ENCODE measurements around the gene POC1B. TPM values are rescaled to one million over a fixed set of nuclear protein-coding genes. Genes with fewer than 3 reads are reported as not detected.

The POC1B gene
- total RNA-seq (18.2 and 22.9 TPM in 2 replicates), polyA plus RNA-seq (6.5 and 7.1 TPM in 2 replicates), polyA minus RNA-seq (19.0 and 22.4 TPM in 2 replicates), Bru-seq, nascent RNA (percentile 68 among the genes with signal in this experiment), BruChase-seq, experiment 1, labeled RNA remaining after a 6-hour chase (percentile 72 among the genes with signal in this experiment), BruChase-seq, experiment 2, labeled RNA remaining after a 2-hour chase (percentile 81 among the genes with signal in this experiment)
- 9.4 and 10.4 TPM in 2 replicates for polyA plus RNA-seq (2011; cell fraction: cytosol; rRNA removed)
- polyA plus RNA-seq (2011; cell fraction: nucleus; rRNA removed), result 14.8 and 15.6 TPM in 2 replicates
- polyA plus RNA-seq (2012), result 14.4 and 16.9 TPM in 2 replicates
- polyA minus RNA-seq (2011; cell fraction: cytosol; rRNA and poly(A)+ RNA removed), result 6.8 TPM
- polyA minus RNA-seq (2011; cell fraction: nucleus; rRNA and poly(A)+ RNA removed), result 34.2 and 44.5 TPM in 2 replicates
- long read RNA-seq, transcript POC1B-201 (12 exons, 3,001 nt), result major isoform, 12 of 56 reads
- long read RNA-seq, partial matches to known transcripts, result 7 of 56 reads
- long read RNA-seq, other reads (novel, unspliced or antisense), result 35 of 56 reads

- CTCF ChIA-PET, result interaction anchor here (1.0 to 11.9 kb wide), 6 partner anchors 16 to 507 kb away, joined by 3 to 171 read pairs (median 12); partner anchors contain the start of gene DUSP6
- POLR2A ChIA-PET, result no interaction called here
- H2AFZ ChIP-seq (ENCODE audit: low read depth, low read length), result peak within 1 kb of the TSS; percentile 56
- intact Hi-C loops (cut with micrococcal nuclease), result loop anchor here (10.0 kb wide), 2 partner anchors 891 to 951 kb away; no protein-coding TSS in a partner anchor
- DNase-seq (ENCODE audit: low read depth, low spot score) (peak; percentile 82), FAIRE-seq (peak; percentile 55)
- no peaks in the 10 kb centered on the region for H3K27me3 ChIP-seq (ENCODE audit: control insufficient read depth in 2 of 2, insufficient read depth in 2 of 2, low read length in 2 of 2)
- peaks cover 32% of the 10 kb centered on the region for H3K4me1 ChIP-seq (ENCODE audit: control insufficient read depth, extremely low read depth, insufficient read depth, low read length)
- TF ChIP-seq POLR2AphosphoS5 (IDR thresholded peaks at IDR 0.05; ENCODE audit: insufficient read depth, low read depth, low read length) (peak; percentile 55), MAX (IDR thresholded peaks at IDR 0.05; ENCODE audit: insufficient read depth, insufficient read length) (peak; percentile 53), FOS (IDR thresholded peaks at IDR 0.05; ENCODE audit: borderline replicate concordance, insufficient read depth, low read length) (no peak), EZH2 (IDR thresholded peaks at IDR 0.05; ENCODE audit: borderline replicate concordance, low read depth, low read length, severe bottlenecking) (no peak)
- TF ChIP-seq, protein P1, sequence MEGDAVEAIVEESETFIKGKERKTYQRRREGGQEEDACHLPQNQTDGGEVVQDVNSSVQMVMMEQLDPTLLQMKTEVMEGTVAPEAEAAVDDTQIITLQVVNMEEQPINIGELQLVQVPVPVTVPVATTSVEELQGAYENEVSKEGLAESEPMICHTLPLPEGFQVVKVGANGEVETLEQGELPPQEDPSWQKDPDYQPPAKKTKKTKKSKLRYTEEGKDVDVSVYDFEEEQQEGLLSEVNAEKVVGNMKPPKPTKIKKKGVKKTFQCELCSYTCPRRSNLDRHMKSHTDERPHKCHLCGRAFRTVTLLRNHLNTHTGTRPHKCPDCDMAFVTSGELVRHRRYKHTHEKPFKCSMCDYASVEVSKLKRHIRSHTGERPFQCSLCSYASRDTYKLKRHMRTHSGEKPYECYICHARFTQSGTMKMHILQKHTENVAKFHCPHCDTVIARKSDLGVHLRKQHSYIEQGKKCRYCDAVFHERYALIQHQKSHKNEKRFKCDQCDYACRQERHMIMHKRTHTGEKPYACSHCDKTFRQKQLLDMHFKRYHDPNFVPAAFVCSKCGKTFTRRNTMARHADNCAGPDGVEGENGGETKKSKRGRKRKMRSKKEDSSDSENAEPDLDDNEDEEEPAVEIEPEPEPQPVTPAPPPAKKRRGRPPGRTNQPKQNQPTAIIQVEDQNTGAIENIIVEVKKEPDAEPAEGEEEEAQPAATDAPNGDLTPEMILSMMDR (IDR thresholded peaks at IDR 0.05; ENCODE audit: extremely low read depth in 1 of 2, insufficient read depth in 1 of 2, low read depth in 1 of 2, low read length in 2 of 2), result no peak
- peaks cover 33% of the 10 kb centered on the region for H3K79me2 ChIP-seq (ENCODE audit: control insufficient read depth, insufficient read depth, low read length)
- H3K9me1 ChIP-seq (replicated peaks; ENCODE audit: control insufficient read depth, extremely low read depth, insufficient read depth, low read length), result no peaks in the 10 kb centered on the region
- H3K4me2 ChIP-seq (ENCODE audit: insufficient read depth, low read length), result peak within 1 kb of the TSS; percentile 98
- dilution Hi-C loops (cut with MboI; ENCODE audit: extremely low pct_ligation_motif_present, low sequenced_read_pairs), result no loop called here
- no TSS peak for BruUV-seq (replicated peaks)
- no peaks in the 10 kb centered on the region for H4K20me1 ChIP-seq (replicated peaks; ENCODE audit: control insufficient read depth, extremely low read depth, insufficient read depth, low read length)
- no peaks in the 10 kb centered on the region for H3K36me3 ChIP-seq (ENCODE audit: control insufficient read depth in 2 of 2, extremely low read depth in 1 of 2, insufficient read depth in 2 of 2, low read length in 2 of 2)
- H3K27ac ChIP-seq (ENCODE audit: insufficient read depth, low read depth, low read length), result peak within 1 kb of the TSS; percentile 35
- H3K9me3 ChIP-seq (replicated peaks; ENCODE audit: control insufficient read depth, insufficient read depth, low read length), result no peaks in the 10 kb centered on the region
- H3K4me3 ChIP-seq (replicated peaks in 1 of 3; ENCODE audit: insufficient read depth in 1 of 3, low read depth in 1 of 3, low read length in 3 of 3), result peak within 1 kb of the TSS; percentile 16 to 92 (median 59)
- H3K9ac ChIP-seq (replicated peaks; ENCODE audit: extremely low read depth, insufficient read depth, low read length), result peak within 1 kb of the TSS; percentile 91
Observed at GRCh38 chr12:89525824-89526770, at the start of gene POC1B. POC1B (minus strand) TSS chr12:89526047; CDS start chr12:89525895, 152 bp downstream.

All from endothelial cell of umbilical vein (primary cell).